ENCODE results near the gene KLHL30.

- TF ChIP-seq CTCF (IDR thresholded peaks at IDR 0.05): no peak
- no peak for TF ChIP-seq POLR2A (IDR thresholded peaks at IDR 0.05)
- no peak for TF ChIP-seq POLR2AphosphoS5 (IDR thresholded peaks at IDR 0.05; ENCODE audit: insufficient read depth in 1 of 2, low read depth in 1 of 2)
Measured at GRCh38 chr2:238094438-238095022, 43.9 kb upstream of the KLHL30 start.

Data from vagina (tissue), 2 donors.